Measurements from ENCODE around the gene RNF31.

- TF ChIP-seq CTCF (IDR thresholded peaks at IDR 0.05) = peak in 1 of 6 experiments; percentile 4
- no peak for TF ChIP-seq POLR2A (IDR thresholded peaks at IDR 0.05)
Observed at GRCh38 chr14:24196071-24197055, 49.1 kb downstream of the RNF31 start.

All from esophagus squamous epithelium (tissue), 4 donors.